Suprapubic skin (tissue), 2 donors: ENCODE measurements around the gene LRBA.

Source experiments
- EP300 ChIP-seq: sonication (generic); formaldehyde crosslinking; IDR thresholded peaks from one replicate; pipeline ENCODE4 v1.6.1; 2017; ENCODE audit warnings: antibody characterized with exemption
- POLR2A ChIP-seq, 2 donors: fragments of 450-650 bp; IDR thresholded peaks; one replicate each; pipeline ENCODE4 v1.6.1; 2017; ENCODE audit warnings: antibody characterized with exemption in 2 of 2, mild to moderate bottlenecking in 2 of 2, moderate library complexity in 2 of 2

DNA sequence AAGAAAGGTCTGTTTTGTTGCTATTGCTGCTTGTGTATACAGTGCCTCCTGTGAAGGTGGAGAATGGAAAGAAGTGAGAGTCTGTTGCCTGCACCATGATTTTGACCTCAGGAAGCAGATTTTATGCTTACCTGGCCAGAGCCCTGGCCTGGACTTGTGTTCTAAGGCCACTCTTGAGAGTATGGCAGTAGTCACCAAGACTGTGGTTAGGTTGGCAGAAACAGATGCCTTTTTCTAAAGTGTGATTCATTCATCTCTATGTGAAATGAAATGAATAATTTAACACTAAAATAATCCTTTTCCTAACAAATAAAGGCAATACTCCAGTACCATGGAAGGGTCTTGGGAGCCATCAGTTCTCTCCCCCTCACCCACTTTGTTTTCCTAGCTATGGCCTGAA is 775.1 kb downstream of the LRBA start:
- TF ChIP-seq POLR2A (IDR thresholded peaks at IDR 0.05) (no peak), EP300 (no peak)
